GM12874 (cell line): ENCODE data around the gene GRID2.

Source experiments
- TF ChIP-seq, protein P1 (sequence below): IDR thresholded peaks from 2 replicates; pipeline ENCODE4 v1.5.1; 2011; ENCODE audit warnings: low read depth, mild to moderate bottlenecking, control low read depth, low read length, moderate library complexity; ENCODE audit not compliant: insufficient read depth

Gene GRID2

DNA sequence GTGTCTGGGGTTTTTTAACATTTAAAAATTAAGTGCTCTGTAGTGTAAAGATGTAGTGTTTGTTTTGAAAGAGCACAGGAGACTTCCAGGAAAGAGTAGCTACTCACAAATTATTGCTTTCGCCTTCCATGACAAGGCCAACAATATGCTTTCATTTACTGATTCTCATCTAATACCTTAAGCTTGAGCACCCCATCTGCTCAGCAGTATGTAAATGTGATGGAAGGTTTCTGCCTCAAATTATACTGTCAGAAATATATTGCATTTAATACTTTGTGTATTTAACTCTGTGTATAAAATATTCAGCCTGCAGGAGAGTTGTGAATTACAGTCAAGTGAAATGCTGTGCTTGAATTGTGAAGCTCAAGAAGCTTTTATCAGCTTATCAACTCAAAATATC lies 1228.5 kb downstream of the GRID2 start:
- TF ChIP-seq, protein P1, sequence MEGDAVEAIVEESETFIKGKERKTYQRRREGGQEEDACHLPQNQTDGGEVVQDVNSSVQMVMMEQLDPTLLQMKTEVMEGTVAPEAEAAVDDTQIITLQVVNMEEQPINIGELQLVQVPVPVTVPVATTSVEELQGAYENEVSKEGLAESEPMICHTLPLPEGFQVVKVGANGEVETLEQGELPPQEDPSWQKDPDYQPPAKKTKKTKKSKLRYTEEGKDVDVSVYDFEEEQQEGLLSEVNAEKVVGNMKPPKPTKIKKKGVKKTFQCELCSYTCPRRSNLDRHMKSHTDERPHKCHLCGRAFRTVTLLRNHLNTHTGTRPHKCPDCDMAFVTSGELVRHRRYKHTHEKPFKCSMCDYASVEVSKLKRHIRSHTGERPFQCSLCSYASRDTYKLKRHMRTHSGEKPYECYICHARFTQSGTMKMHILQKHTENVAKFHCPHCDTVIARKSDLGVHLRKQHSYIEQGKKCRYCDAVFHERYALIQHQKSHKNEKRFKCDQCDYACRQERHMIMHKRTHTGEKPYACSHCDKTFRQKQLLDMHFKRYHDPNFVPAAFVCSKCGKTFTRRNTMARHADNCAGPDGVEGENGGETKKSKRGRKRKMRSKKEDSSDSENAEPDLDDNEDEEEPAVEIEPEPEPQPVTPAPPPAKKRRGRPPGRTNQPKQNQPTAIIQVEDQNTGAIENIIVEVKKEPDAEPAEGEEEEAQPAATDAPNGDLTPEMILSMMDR: no peak

- TF ChIP-seq, protein P1: no peak
These were observed 1236.8 kb downstream of the GRID2 start for GRCh38 chr4:93540562-93540961.

DNA sequence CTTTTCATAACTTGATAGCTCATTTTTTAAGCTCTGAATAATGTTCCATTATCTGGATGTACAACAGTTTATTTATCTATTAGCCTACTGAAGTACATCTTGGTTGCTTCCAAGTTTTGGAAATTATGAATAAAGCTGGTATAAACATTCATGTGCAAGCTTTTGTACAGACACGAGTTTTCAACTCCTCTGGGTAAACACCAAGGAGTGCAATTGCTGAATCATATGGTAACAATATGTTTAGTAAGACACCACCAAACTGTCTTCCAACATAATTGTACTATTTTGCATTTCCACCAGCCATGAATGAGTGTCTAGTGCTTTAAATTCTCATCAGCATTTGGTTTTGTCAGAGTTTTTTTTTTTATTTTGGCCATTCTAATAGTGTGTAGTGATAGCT lies 1258.1 kb downstream of the GRID2 start:
- TF ChIP-seq, protein P1: no peak

- TF ChIP-seq, protein P1: no peak
These were observed 1265.0 kb downstream of the GRID2 start for GRCh38 chr4:93568758-93569157.

- TF ChIP-seq, protein P1: no peak
These were observed 1269.5 kb downstream of the GRID2 start for GRCh38 chr4:93573285-93573684.

- TF ChIP-seq, protein P1: no peak
These were observed 1275.2 kb downstream of the GRID2 start for GRCh38 chr4:93578942-93579341.

DNA sequence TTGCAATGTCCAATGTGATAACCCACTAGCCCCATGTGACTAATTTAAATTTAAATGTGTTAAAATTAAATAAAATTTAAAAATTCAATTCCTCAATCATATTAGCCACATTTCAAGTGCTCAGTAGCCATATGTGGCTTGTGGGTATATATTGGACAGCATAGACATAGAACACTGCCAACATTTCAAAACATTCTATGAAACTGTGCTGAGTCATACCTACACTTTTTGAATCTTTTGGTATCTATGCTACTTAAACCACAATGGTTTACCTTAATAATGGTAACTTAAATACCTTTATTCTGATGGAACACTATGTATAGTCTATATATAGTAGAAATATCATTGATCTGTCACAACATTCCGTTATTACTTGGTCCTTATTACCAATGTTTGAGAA lies 1301.4 kb downstream of the GRID2 start:
- TF ChIP-seq, protein P1: no peak

DNA sequence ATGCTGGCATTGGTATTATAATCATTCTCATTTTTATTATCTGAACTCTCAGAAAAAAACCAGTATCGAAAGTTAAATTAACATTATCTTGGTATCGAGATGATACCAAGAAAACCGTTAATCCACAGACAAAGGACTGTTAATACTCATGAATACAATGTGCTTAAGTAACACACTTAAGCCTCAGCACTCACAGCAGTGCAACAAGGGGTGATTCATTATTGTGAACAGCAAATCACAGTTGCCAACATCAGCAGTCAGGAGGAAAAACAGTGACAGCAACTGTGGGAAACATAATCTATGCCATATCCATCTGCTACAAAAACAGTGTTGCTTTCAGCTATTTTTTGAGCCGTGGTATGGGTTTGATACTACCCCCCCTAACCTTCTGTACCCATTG lies 1313.8 kb downstream of the GRID2 start:
- TF ChIP-seq, protein P1: no peak
